ENCODE measurements around the gene TLE5. TPM values are rescaled to one million over a fixed set of nuclear protein-coding genes. Genes with fewer than 3 reads are reported as not detected.
A peak's percentile ranks its signal among the peaks of the same experiment; 100 is the strongest.

The TLE5 gene
- total and polyA plus RNA-seq, 2 of the 4 experiments (the other 2 are of a cell fraction) = 119 to 407 TPM

- Histone ChIP-seq H3K4me3 (ENCODE audit: insufficient read depth, low read depth, low read length) (no peak overlapping the region), H4K20me1 (ENCODE audit: insufficient read depth, low read length) (no peaks in the 10 kb centered on the region), H2AK5ac (ENCODE audit: low read depth, low read length) (no peak overlapping the region), H2AFZ (replicated peaks; ENCODE audit: low read length, poor library complexity) (peak overlapping the region; percentile 77), H3K56ac (ENCODE audit: extremely low read depth, insufficient read depth, low read length) (no peak overlapping the region), H3K79me1 (ENCODE audit: low read depth in 1 of 2, low read length in 2 of 2) (no peaks in the 10 kb centered on the region), H4K91ac (ENCODE audit: insufficient read depth, low read depth, low read length) (no peak overlapping the region), H2AK9ac (replicated peaks; ENCODE audit: low read depth, low read length, poor library complexity) (no peak overlapping the region), H3K9ac (ENCODE audit: low read depth, low read length) (no peak overlapping the region), H3K23ac (ENCODE audit: low read depth, low read length) (no peak overlapping the region), H4K5ac (ENCODE audit: low read depth, low read length) (no peak overlapping the region; the same call in 1 of the 2 replicates), H3K27ac (ENCODE audit: insufficient read depth, low read length) (no peak overlapping the region), H3K9me1 (ENCODE audit: insufficient read depth, low read length) (no peaks in the 10 kb centered on the region), H3K9me3 (ENCODE audit: control insufficient read depth, insufficient read depth, low read length) (no peaks in the 10 kb centered on the region), H4K8ac (ENCODE audit: low read depth in 2 of 2, low read length in 2 of 2) (no peak overlapping the region), H3K14ac (replicated peaks; ENCODE audit: low read depth, low read length) (no peak overlapping the region), H3K4me1 (ENCODE audit: control insufficient read depth, insufficient read depth, low read length) (0 out of 2 replicates have a peak, but pooled peaks cover 1% of the 10 kb centered on the region), H3K4me2 (ENCODE audit: low read depth, low read length) (no peak overlapping the region), H3K18ac (ENCODE audit: low read depth, low read length) (no peak overlapping the region; the same call in 1 of the 2 replicates), H3K27me3 (ENCODE audit: control insufficient read depth, insufficient read depth, low read length) (peaks cover 2% of the 10 kb centered on the region; the same call in 1 of the 2 replicates), H2BK20ac (ENCODE audit: low read depth, low read length) (no peak overlapping the region), H2BK15ac (ENCODE audit: low read depth, low read length) (no peak overlapping the region), H2BK120ac (ENCODE audit: low read depth, low read length) (no peak overlapping the region), H3K4ac (ENCODE audit: low read depth, low read length) (no peak overlapping the region), H3K36me3 (ENCODE audit: control insufficient read depth, insufficient read depth, low read length) (no peaks in the 10 kb centered on the region), H2BK5ac (ENCODE audit: low read depth, low read length, poor library complexity, severe bottlenecking) (no peak overlapping the region)
- DNase-seq (no peak), ATAC-seq (ENCODE audit: low read depth) (no peak)
- CTCF ChIA-PET = no interaction called here
- 13% methylated on average over 3 of the region's 40 CpGs; no CpG with 5 or more reads in 1 of the 2 experiments for WGBS, 2 experiments (ENCODE audit: extremely low coverage in 2 of 2, insufficient read length in 1 of 2)
- BruUV-seq (replicated peaks) = no TSS peak
- POLR2A ChIA-PET (ENCODE audit: unreplicated experiment) = no interaction called here
- dilution Hi-C loops (cut with HindIII; ENCODE audit: low sequenced_read_pairs, unreplicated experiment) = no loop called here
- intact Hi-C loops (cut with micrococcal nuclease) = no loop called here
- in situ Hi-C loops (cut with MboI; ENCODE audit: low sequenced_read_pairs) = no loop called here
- no peak for TF ChIP-seq POLR2A (IDR thresholded peaks at IDR 0.05; ENCODE audit: low read depth, low read length)
- no peak for TF ChIP-seq USF2 (IDR thresholded peaks at IDR 0.05; ENCODE audit: low read depth, low read length)
- TF ChIP-seq SMC3 (IDR thresholded peaks at IDR 0.05; ENCODE audit: low read depth, low read length) = no peak
- no peak for TF ChIP-seq NFE2L2 (IDR thresholded peaks at IDR 0.05; ENCODE audit: low read depth, low read length)
- TF ChIP-seq CTCF (conservative IDR thresholded peaks at IDR 0.05; ENCODE audit: low read depth, low read length) = no peak
- TF ChIP-seq ELK1 (IDR thresholded peaks at IDR 0.05; ENCODE audit: borderline replicate concordance, low read depth, low read length) = no peak
- TF ChIP-seq RAD21 (IDR thresholded peaks at IDR 0.05; ENCODE audit: low read length) = no peak
- no peak for TF ChIP-seq CEBPB (IDR thresholded peaks at IDR 0.05; ENCODE audit: low read depth, low read length)
- TF ChIP-seq RFX5 (IDR thresholded peaks at IDR 0.05; ENCODE audit: low read depth, low read length) = no peak
- no peak for TF ChIP-seq RCOR1 (IDR thresholded peaks at IDR 0.05; ENCODE audit: insufficient replicate concordance, low read length)
- TF ChIP-seq BHLHE40 (IDR thresholded peaks at IDR 0.05; ENCODE audit: low read depth, low read length) = no peak
- TF ChIP-seq FOS (IDR thresholded peaks at IDR 0.05; ENCODE audit: low read depth, low read length) = no peak
- TF ChIP-seq MAZ (IDR thresholded peaks at IDR 0.05; ENCODE audit: borderline replicate concordance, low read depth, low read length) = no peak
- no peak for TF ChIP-seq MXI1 (IDR thresholded peaks at IDR 0.05; ENCODE audit: borderline replicate concordance, low read depth, low read length)
- no peak for TF ChIP-seq CHD1 (IDR thresholded peaks at IDR 0.05; ENCODE audit: low read depth, low read length)
These were observed 20.3 kb downstream of the TLE5 start for GRCh38 chr19:3041761-3042620.

All from IMR-90 (cell line).